ENCODE results near the gene HTR3A.

The HTR3A gene

DNA sequence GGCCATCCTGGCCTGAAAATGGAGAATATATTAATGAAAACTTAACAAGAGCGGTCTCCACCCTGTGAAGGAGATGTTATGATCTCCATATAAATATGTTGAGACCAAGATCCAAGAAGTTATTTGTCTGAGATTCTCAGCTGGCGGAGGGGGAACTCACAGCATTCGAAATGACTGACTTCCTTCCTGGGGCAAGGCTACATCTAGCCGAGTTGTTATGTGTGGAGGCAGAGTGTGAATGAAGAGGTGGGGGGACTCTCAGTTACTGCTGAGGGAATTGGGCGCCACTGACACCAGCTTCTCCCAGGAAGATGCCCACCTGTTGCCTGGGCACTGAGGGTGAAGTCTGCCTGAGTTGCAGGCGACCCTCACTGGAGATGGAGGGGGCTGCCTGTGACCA is 5.9 kb downstream of the HTR3A start:
- H3K27me3 ChIP-seq (ENCODE audit: insufficient read depth, low read length, poor library complexity, severe bottlenecking), result no peaks in the 10 kb centered on the region
- H3F3A ChIP-seq (ENCODE audit: low read depth), result no peaks in the 10 kb centered on the region
- no peak for TF ChIP-seq EZH2phosphoT487 (IDR thresholded peaks at IDR 0.05; ENCODE audit: borderline replicate concordance)
- TF ChIP-seq, protein P1, sequence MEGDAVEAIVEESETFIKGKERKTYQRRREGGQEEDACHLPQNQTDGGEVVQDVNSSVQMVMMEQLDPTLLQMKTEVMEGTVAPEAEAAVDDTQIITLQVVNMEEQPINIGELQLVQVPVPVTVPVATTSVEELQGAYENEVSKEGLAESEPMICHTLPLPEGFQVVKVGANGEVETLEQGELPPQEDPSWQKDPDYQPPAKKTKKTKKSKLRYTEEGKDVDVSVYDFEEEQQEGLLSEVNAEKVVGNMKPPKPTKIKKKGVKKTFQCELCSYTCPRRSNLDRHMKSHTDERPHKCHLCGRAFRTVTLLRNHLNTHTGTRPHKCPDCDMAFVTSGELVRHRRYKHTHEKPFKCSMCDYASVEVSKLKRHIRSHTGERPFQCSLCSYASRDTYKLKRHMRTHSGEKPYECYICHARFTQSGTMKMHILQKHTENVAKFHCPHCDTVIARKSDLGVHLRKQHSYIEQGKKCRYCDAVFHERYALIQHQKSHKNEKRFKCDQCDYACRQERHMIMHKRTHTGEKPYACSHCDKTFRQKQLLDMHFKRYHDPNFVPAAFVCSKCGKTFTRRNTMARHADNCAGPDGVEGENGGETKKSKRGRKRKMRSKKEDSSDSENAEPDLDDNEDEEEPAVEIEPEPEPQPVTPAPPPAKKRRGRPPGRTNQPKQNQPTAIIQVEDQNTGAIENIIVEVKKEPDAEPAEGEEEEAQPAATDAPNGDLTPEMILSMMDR (conservative IDR thresholded peaks at IDR 0.05; ENCODE audit: low read length), result no peak
- H3K4me2 ChIP-seq (ENCODE audit: low read depth, low read length, poor library complexity, severe bottlenecking), result no peak overlapping the region
- H3K9me2 ChIP-seq (replicated peaks; ENCODE audit: low read depth, low read length), result no peaks in the 10 kb centered on the region
- H3K79me2 ChIP-seq (ENCODE audit: insufficient read depth, low read length), result no peaks in the 10 kb centered on the region
- no peak overlapping the region for H2AFZ ChIP-seq (ENCODE audit: low read length)
- H3K36me3 ChIP-seq (ENCODE audit: insufficient read depth, low read length), result no peaks in the 10 kb centered on the region
- H3K9ac ChIP-seq (ENCODE audit: low read depth, low read length, poor library complexity, severe bottlenecking), result no peak overlapping the region
- H3K9me3 ChIP-seq (ENCODE audit: insufficient read depth, low read depth, low read length), result no peaks in the 10 kb centered on the region
- no peaks in the 10 kb centered on the region for H4K20me1 ChIP-seq (ENCODE audit: insufficient read depth, low read length, poor library complexity, severe bottlenecking)
- H3K4me1 ChIP-seq (ENCODE audit: insufficient read depth, low read length, poor library complexity, severe bottlenecking), result peaks cover 6% of the 10 kb centered on the region
- H3K4me3 ChIP-seq (ENCODE audit: low read length, poor library complexity, severe bottlenecking), result no peak overlapping the region

DNA sequence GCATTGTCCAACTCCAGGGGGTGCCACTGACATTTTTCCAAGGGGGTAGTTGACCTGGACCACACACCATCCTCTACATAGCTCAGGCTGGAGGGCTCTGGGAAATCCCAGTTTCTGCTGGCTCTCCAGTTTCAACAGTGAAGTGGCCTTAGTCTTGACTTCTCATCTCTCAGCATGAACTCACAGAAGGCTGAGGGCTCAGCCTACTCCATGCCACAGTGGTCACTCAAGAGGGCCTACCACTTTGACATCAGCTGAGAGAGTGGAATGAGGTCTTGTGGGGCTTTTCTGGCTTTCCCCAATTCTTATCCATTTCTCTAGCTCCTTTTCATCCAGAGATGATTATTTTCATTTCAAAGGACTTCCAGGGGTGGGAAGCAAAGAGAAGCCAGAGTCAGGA is 7.4 kb downstream of the HTR3A start:
- H3K36me3 ChIP-seq (ENCODE audit: insufficient read depth, low read length), result no peaks in the 10 kb centered on the region
- no peak overlapping the region for H3K9ac ChIP-seq (ENCODE audit: low read depth, low read length, poor library complexity, severe bottlenecking)
- no peak overlapping the region for H3K4me3 ChIP-seq (ENCODE audit: low read length, poor library complexity, severe bottlenecking)
- H3K27me3 ChIP-seq (ENCODE audit: insufficient read depth, low read length, poor library complexity, severe bottlenecking), result no peaks in the 10 kb centered on the region
- H3K4me2 ChIP-seq (ENCODE audit: low read depth, low read length, poor library complexity, severe bottlenecking), result no peak overlapping the region
- H3K9me2 ChIP-seq (replicated peaks; ENCODE audit: low read depth, low read length), result no peaks in the 10 kb centered on the region
- H2AFZ ChIP-seq (ENCODE audit: low read length), result no peak overlapping the region
- no peaks in the 10 kb centered on the region for H3F3A ChIP-seq (ENCODE audit: low read depth)
- H3K9me3 ChIP-seq (ENCODE audit: insufficient read depth, low read depth, low read length), result no peaks in the 10 kb centered on the region
- peaks cover 2% of the 10 kb centered on the region for H3K4me1 ChIP-seq (ENCODE audit: insufficient read depth, low read length, poor library complexity, severe bottlenecking)
- H3K79me2 ChIP-seq (ENCODE audit: insufficient read depth, low read length), result no peaks in the 10 kb centered on the region
- H4K20me1 ChIP-seq (ENCODE audit: insufficient read depth, low read length, poor library complexity, severe bottlenecking), result no peaks in the 10 kb centered on the region
- TF ChIP-seq EZH2phosphoT487 (IDR thresholded peaks at IDR 0.05; ENCODE audit: borderline replicate concordance), result no peak
- TF ChIP-seq, protein P1 (conservative IDR thresholded peaks at IDR 0.05; ENCODE audit: low read length), result no peak

DNA sequence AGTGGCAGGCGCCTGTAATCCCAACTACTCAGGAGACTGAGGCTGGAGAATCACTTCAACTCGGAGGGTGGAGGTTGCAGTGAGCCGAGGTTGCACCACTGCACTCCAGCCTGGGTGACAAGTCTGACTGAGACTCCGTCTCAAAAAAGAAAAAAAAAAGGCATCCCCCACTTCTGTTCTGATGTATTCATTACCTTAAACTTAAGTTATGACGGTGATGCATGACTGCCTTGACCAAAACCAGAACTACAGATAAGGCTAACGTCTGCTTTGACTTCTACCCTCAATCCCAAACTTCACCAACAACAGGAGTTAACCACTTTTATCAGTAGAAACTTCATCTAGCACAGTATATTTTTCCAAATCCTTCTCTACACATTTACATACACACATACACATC is 9.9 kb downstream of the HTR3A start:
- H3K36me3 ChIP-seq (ENCODE audit: insufficient read depth, low read length), result no peaks in the 10 kb centered on the region
- no peaks in the 10 kb centered on the region for H3K79me2 ChIP-seq (ENCODE audit: insufficient read depth, low read length)
- no peaks in the 10 kb centered on the region for H3K9me3 ChIP-seq (ENCODE audit: insufficient read depth, low read depth, low read length)
- H3K27me3 ChIP-seq (ENCODE audit: insufficient read depth, low read length, poor library complexity, severe bottlenecking), result no peaks in the 10 kb centered on the region
- TF ChIP-seq EZH2phosphoT487 (IDR thresholded peaks at IDR 0.05; ENCODE audit: borderline replicate concordance), result no peak
- TF ChIP-seq, protein P1 (conservative IDR thresholded peaks at IDR 0.05; ENCODE audit: low read length), result no peak
- H3K4me1 ChIP-seq (ENCODE audit: insufficient read depth, low read length, poor library complexity, severe bottlenecking), result no peaks in the 10 kb centered on the region
- H3K4me3 ChIP-seq (ENCODE audit: low read length, poor library complexity, severe bottlenecking), result no peak overlapping the region
- H2AFZ ChIP-seq (ENCODE audit: low read length), result no peak overlapping the region
- H3K4me2 ChIP-seq (ENCODE audit: low read depth, low read length, poor library complexity, severe bottlenecking), result no peak overlapping the region
- H3K9me2 ChIP-seq (replicated peaks; ENCODE audit: low read depth, low read length), result no peaks in the 10 kb centered on the region
- H4K20me1 ChIP-seq (ENCODE audit: insufficient read depth, low read length, poor library complexity, severe bottlenecking), result no peaks in the 10 kb centered on the region
- H3K9ac ChIP-seq (ENCODE audit: low read depth, low read length, poor library complexity, severe bottlenecking), result no peak overlapping the region
- H3F3A ChIP-seq (ENCODE audit: low read depth), result no peaks in the 10 kb centered on the region

All from Loucy (cell line).